ENCODE results near the gene SGPP1.
A peak's percentile ranks its signal among the peaks of the same experiment; 100 is the strongest.
"Not testable (repeated sequence)": the region's sequence is repeated elsewhere in the genome, so short reads cannot be mapped to it uniquely, and the experiment has no call there.

SGPP1 gene

DNA sequence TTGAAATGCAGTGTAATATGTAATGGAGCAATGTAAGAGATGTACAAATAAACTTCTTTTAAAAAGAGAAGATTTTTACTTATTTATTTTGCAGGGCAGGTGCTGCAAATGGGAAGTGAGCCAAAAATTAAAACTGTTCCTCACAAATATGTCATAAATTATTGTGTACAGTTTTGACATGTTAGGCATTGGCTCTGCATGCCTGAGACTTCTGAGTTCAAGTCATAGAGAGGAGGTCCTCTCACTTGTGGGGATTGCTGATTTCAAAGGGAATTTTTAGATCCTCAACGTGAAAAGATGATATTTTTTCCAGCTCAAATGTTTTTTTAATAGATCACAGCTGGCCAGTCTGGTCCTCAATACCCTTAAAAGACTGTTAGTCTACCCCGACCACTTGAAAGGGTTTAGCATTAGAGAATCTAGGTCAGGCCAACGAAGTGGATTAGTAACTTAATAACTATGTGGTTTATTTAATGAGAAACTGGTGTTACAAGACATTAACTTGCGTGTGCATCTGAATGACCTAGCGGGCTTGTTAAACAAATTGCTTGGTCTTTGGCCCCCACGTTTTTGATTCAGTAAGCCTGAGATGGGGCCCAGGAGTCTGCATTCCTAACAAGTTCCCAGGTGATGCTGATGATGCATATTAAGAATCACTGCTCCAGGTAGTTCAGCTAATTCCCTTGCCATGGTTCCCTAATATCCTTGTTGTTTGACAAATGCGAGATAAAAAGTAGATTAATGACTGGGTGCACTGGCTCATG, 55.3 kb downstream of the SGPP1 start:
- DNase-seq, result no peak

DNA sequence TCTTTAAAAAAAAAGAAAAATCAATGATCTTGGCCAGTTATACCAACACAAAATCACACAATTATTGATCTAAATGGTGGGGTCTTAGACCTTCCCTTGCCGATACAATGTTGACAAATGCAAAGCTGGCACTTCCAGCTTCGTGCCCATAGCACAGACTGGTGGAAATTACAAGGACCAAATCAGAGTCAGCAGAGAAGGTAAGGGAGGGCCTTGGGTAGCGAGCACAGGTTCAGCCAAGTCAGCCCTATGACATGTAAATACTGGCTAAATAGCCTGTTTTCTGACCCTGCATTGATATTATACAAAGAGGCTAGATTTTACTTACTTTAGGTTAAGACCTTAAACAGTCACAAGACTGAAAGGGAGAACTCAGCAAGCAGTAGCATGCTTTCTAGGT, 55.9 kb downstream of the SGPP1 start:
- DNase-seq, result no peak

DNA sequence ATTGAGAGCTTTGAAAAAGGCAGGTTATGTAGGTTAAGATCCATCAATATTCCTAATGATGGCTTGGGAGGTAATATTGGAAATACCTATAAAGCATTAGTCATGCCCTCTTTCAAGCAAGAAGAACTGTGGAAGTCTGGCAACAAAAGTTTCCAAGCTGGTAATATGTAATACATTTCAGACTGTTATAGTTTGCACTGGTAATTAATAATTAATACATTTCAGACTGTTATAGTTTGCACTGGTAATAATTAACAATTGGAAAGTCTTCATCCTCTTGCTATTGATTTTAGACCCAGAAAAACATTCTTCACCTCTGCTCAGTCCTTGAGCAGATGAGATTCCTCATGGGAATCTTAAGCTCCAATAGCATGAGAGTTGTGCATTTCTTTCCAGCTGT, 57.2 kb downstream of the SGPP1 start:
- no peak for DNase-seq

DNA sequence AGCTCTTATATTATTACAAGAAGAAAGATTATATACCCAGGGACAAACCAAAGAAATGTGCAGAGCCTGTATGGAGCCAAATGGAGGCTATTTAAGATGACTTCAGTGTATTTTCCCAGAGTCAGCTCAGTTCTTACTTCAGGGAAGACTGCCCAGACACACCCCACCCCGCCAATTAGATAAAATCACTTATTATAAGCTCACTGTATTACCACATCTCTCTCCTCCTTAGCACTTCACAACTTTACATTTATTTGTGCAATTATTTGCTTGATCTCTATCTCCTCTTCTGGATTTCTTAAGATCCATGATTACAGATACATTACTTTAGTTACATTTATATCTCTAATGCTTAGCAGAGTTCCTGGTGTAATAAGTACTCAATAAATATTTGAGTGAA, 61.5 kb downstream of the SGPP1 start:
- DNase-seq, result no peak

DNA sequence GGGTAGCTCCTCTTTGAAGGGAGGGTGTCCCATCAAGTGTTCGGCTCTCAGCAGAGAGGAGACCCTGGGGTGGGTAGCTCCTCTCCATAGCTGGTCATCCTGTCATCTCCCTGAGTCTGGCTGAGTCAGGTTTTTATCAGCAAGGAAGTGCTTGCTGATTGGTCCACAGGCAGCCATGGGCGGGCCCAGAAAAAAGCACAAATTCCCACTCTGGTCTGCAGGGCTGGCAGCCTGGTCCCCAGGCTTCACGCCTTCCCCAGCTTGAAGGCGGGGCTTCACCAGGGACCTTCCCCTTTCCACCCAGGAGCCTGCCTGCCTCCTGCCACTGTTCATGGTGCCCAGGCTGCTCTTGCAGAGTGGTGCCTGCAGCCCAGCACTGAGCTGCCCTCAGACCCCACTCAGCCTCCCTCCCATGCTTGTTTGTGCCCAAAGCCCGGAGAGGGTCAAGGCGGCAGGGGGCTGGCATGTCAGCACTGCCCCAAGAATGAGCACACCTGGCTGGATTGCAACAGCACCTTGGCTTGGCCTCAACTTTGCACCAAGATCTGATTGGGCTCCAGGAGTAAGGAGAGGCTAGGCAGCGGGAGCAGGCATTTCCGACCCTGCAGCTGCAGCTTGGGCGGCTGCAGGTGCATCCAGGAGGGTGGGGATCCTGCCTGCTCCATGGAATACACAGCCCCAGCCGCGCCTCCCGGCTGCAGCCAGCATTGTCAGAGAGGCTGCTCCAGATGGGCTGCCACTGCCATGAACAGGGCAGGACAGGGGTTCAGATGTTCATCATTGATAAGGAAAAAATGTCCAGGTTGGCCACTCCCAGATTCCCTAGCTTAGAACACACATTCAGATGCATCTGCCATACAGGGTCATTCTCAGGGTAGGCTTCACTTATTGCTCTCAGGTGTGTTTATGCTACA, 64.2 kb downstream of the SGPP1 start:
- DNase-seq, result no peak

DNA sequence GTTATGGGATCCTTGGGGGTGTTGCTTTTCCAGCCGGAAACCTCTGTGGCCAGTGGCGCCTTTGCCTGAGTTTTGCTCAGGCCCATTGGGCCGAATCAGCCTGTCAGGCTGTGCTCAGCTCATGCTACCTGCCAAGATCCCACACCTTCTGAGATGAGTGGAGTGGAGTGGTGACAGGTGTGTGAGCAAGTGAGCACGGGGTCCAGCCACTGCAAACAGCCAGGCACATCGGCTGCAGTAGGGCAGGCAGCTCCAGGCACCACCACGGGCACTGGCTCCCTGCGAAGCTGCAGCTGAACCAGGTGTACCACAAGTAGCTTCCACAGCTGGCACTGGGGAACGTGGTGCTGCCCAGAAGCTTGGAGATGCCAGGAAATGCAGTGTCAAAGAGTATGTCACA, 65.1 kb downstream of the SGPP1 start:
- no peak for DNase-seq

DNA sequence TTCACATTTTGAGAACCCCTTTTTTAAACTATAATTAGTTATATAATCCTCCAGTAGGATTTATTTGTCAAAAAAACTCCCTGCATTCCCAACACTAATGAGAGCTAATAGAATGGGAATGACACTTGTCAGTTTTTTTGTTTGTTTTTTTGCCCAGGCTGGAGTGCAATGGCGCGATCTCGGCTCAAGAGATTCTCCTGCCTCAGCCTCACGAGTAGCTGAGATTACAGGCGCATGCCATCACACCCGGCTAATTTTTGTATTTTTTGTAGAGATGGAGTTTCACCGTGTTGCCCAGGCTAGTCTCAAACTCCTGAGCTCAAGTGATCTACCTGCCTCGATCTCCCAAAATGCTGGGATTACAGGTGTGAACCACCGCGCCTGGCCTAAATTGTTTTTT, 66.0 kb downstream of the SGPP1 start:
- DNase-seq, result not testable (repeated sequence)

DNA sequence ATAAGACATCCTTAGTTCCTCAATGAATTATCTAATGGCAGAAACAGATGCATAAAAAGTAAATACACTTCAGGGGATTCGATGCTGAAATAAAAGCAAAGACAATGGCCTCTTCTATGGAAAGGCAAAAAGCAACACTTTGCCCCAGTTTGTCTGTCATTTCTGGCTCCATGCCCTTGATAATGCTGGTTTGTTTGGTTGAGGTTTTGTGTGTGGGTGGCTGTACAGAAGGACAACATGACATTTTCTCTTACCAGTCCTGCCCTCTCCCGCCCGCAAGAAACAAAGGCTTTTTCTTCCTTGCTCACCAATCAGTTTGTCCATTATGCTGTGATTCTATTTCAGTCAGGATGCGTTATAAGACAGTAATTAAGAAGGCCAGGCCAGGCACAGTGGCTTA, 68.1 kb downstream of the SGPP1 start:
- no peak for DNase-seq

DNA sequence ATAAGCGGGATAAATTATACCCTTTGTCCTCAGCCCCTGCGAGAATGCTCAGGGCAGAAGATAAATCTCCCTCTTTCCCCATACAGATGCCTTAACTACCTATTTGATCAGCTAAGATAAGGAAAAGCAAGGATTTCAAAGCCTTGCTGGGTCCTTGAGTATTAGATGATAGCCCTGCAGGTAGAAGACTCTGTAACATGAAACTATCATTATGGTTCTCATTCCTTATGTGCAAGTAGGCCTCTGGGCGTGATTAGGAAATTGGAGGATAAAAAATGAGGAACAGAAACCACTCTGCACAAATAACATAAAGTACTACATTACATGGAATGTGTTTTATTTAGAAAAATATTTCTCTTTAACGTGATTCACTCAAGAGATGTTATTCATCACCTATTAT, 71.7 kb downstream of the SGPP1 start:
- DNase-seq, result no peak

DNA sequence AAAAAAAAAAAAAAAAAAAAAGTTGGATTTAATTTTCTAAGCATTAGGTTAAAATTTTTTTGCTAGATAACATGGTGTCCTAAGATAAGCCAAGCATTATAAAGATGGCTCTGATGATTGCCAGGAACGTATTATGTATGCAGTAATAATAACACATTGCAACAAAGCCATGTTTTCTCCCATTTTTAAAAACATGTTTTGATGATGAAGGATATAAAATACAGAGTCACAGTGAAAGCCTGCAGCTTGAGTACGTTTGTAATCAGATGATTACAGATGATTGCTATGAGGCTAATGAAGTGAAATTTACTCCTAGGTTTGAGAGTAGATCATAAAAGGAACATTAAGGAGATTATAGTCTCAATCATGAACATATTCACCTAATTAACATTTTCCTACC, 72.9 kb downstream of the SGPP1 start:
- no peak for DNase-seq

DNA sequence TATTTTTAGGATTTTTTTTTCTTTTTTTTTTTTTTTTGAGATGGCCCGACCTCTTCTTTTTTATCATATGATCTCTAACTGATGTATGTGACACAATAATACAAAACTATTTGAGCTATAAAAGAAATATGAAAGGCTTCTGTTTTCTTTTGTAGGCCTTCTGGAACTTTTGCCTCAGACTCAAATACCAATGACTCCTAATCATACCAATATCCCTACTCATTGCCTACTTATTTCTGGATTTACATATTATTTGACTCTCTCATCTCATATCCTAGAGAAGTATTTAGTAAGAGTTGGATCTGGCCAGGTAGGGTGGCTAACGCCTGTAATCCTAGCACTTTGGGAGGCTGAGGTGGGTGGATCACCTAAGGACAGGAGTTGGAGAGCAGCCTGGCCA, 73.5 kb downstream of the SGPP1 start:
- peak; percentile 65 for DNase-seq

DNA sequence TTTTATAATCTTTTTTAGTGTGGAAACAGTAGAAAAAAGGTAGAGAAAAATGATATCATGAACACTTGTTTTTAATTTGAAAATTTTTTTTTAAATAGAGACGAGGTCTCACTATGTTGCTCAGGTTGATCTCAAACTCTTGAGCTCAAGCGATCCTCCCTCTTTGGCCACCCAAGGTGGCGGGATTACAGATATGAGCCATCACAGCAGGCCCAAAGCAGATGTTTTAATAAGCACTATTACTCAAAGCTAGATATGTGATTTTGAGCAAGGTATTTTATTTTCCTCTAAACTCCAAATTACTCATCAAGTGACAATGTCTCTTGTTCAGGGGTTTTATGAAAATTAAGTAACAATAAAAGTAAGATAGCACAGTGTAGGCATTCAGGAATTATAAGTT, 75.5 kb downstream of the SGPP1 start:
- DNase-seq, result no peak

DNA sequence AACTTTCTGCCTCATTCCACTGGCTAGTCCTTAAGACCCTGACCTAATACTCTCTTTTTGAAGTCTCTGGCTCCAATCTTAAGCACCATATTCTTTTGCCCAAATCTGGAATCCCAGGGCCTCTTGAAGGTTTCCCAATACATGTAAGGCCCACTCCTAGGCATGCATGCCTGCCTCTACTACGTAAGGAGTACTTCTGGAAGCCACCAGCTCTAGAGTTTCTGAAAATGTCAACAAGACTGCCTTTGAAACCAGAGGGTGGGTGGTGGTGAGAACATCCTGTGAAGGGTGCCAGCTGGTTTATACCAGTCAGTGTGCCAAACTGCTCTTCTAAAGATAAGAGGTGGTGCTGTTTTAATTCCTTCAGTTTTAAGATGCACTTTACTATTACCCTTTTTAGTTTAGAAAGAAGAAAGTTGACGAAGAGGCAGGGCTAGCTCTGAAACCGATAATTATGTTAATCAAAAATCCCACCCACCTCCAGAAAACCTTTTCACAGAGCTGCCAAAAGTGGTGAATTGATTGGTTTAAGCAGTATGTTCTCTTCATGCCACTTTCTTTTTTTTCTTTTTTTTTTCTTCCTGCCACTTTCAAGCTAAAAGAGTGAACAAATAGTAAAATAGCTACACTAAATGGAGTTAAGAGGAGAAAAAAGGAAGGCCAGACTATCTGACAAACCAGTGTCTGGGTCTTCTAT, 77.5 kb downstream of the SGPP1 start:
- no peak for DNase-seq

DNA sequence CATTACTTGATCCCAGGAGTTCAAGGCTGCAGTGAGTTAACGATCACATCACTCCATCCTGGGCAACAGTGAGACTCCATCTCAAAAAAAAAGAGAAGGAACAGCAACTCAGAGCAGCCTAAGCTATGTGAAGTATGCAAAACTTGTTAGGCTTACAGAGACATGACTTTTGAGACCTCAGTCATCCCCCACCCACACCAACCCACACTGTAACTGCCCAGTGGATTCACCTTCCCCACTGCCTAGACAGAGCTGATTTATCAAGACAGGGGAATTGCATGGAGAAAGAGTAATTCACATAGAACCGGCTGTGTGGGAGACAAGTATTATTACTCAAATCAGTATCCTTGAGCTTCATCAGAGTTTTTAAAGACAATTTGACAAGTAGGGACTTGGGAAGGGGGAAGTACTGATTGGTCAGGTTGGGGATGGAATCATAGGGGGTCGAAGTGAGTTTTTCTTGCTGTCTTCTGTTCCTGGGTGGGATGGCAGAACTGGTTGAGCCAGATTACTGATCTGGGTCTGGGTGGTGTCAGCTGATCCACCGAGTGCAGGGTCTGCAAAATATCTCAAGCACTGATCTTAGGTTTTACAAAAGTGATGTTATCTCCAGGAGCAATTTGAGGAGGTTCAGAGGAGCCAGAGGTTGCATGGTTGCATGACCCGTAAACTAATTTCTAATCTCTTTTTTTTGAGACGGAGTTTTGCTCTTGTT, 80.0 kb downstream of the SGPP1 start:
- DNase-seq, result no peak

DNA sequence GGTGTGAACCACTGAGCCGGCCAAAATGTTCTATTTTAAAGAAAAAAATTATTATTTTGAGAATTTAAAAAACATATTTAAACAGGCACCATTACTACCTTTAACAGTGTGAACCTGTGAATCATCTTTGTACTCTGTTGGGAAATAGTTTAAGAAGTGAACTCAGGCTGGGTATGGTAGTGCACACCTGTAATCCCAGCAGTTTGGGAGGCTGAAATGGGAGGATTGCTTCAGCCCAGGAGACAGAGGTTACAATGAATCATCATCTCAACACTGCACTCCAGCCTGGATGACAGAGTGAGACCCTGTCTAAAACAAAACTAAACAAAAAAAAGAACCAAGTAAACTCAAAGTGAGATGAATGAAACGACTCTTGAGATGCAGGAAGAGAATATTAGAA, 83.1 kb downstream of the SGPP1 start:
- no peak for DNase-seq

DNA sequence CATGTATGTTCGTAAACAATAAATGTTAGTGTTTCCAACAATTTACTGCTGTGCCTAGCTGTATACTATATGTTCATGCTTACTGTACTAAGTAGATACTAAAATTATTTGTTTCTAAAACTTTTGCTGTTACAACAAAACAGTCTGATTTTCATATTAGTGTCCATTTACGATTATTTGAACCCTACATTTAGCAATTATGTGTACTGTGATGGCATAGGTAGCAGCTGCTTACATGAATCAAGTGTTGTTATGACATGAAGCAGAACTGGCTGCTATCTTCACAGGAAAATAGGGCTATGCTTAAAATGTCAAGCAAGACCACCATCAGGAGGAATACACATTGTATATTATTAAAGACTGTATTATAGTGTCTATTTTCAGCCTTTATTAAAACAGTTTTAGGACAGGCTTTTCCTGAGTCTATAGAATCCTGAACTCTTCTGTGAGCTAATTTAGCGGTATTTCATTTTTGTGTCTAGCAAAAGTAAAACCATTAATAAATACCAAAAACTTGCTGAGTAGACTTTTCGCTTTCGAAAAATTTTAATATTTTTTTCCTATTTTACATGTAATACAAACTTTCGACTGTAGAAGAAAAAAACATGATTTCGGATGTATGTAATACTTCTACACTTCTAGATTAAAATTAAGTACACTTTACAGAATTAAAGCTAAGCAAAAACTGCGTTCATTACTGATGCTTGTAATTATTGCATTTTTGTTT, 85.0 kb downstream of the SGPP1 start:
- DNase-seq, result no peak

DNA sequence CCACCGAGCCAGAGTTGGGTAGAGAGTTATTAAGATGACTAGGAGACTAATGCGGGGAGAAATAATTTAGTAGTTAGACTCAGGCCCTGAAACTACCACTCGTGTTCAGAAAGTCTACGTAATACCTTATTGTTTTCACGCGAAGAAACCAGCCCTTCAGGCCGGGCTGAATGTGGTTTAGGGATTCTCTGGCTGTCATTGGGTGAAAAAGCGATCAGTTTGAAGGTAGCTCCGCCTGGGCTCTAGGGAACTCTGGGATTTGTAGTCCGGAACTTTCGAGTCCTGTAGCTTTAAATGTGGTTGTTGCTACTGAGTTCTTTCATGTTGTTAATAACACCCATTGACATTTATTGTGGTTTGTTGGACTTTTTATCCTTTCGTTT, 85.6 kb downstream of the SGPP1 start:
- peak; percentile 94 for DNase-seq

DNA sequence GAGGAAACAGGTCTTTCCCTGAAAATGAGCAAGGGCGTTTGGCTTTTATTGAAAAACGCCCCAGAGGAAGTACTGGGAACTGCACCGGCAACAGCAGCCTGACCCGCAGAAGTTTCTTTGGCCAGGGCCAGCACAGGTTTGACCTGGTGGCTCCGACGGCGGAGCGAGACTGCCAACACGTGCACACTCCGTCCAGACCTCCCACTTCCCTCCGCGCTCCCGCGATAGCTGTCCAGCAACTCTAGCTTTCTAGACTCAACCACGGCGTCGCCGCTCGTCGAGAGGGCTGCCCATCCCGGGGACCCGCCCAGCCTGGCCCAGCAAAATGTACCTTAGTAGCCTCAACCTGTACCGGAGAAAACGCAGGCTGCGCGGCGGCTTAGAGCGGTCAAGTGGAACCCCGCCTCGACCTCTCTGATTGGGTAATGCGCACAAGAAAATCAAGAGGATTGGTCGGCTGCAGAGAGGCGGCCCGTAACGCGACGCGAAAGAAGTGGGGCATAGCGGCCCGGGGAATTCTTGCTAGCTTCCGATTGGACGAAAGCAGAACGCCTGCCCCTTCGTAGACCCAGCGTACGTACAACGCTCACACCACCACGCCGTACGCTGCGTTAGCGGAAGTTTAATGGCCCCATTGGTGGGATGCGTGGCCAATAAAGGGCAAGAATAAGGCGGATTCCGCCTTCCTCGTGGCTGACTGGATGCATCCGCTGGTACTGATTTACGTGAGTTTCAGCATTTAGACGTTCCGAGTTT, 86.2 kb downstream of the SGPP1 start, which contains the start of gene WDR89:
TSS of gene WDR89 (minus strand) at position 399 of the 756 bp plus-strand sequence. CDS start 41,929 bp downstream, outside the sequence.
- DNase-seq, result peak; percentile 100

DNA sequence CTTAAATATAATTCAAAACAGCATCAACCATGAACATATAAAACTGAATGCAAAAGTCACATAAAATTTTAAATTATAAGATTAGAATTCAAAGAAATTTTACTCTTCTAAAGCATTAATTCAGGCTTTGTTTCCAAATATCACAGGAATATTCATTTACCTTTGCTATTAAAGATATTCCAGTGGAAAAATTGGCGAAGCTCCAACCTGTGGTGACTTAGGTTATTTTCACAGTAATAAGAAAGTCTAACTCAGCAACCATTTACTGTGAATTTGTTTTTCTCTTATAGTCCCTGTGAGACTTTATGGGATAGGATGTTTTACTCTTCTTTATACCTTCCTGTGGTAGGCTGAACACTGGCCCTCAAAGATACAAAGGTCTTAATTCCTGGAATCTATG, 89.4 kb downstream of the SGPP1 start:
- no peak for DNase-seq

DNA sequence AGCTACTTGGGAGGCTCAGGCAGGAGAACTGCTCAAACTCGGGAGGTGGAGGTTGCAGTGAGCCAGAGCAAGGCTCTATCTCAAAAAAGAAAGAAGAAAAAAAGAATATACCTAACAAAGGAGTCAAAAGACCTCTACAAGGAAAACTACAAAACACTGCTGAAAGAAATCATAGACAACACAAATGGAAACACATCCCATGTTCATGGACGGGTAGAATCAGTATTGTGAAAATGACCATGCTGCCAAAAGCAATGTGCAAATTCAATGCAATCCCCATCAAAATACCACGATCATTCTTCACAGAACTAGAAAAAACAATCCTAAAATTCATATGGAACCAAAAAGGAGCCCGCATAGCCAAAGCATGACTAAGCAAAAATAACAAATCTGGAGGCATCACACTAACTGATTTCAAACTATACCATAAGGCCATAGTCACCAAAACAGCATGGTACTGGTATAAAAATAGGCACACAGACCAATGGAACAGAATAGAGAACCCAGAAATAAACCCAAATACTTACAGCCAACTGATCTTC, 91.7 kb downstream of the SGPP1 start:
- not testable (repeated sequence) for DNase-seq

Measured in HCEC 1CT (cell line).